B cell (primary cell): ENCODE results near the gene LCE4A.
"Not testable (repeated sequence)": the region's sequence is repeated elsewhere in the genome, so short reads cannot be mapped to it uniquely, and the experiment has no call there.

Source experiments
- EZH2 ChIP-seq: IDR thresholded peaks from 2 replicates; pipeline ENCODE4 v1.6.1; 2012; ENCODE audit warnings: borderline replicate concordance, low read depth, mild to moderate bottlenecking, moderate library complexity, low read length; ENCODE audit not compliant: insufficient read depth, poor library complexity, severe bottlenecking
- TF ChIP-seq, protein P1 (sequence below): fragments of 200-600 bp; IDR thresholded peaks from one replicate; pipeline ENCODE4 v1.8.0; 2022; ENCODE audit warnings: antibody characterized with exemption, mild to moderate bottlenecking

DNA sequence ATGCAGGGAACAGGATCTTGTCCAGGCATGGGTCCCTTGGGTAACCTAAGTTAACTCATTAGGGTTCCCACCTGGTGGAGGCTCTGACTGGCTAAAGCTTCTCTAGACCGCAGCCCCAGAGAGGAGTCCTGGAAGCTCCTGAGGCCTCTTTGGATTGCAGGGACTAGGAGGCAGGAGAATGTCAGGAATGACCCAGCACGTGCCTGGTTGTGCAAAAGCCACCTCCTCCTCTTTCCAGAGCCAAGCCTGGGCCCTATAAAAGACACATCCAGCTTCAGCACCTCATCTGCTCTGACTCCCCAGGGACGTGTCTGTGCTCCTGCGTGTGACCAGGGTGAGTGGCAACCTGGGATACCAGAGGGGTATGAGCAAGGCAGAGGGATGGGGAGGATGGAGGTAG, 22.1 kb upstream of the LCE4A start, which contains the start of gene LCE2B:
- TF ChIP-seq, protein P1, sequence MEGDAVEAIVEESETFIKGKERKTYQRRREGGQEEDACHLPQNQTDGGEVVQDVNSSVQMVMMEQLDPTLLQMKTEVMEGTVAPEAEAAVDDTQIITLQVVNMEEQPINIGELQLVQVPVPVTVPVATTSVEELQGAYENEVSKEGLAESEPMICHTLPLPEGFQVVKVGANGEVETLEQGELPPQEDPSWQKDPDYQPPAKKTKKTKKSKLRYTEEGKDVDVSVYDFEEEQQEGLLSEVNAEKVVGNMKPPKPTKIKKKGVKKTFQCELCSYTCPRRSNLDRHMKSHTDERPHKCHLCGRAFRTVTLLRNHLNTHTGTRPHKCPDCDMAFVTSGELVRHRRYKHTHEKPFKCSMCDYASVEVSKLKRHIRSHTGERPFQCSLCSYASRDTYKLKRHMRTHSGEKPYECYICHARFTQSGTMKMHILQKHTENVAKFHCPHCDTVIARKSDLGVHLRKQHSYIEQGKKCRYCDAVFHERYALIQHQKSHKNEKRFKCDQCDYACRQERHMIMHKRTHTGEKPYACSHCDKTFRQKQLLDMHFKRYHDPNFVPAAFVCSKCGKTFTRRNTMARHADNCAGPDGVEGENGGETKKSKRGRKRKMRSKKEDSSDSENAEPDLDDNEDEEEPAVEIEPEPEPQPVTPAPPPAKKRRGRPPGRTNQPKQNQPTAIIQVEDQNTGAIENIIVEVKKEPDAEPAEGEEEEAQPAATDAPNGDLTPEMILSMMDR, result not testable (repeated sequence)
- TF ChIP-seq EZH2, result not testable (repeated sequence)
